Measurements from ENCODE around the gene FPR1. TPM values are rescaled to one million over a fixed set of nuclear protein-coding genes. Genes with fewer than 3 reads are reported as not detected.

The FPR1 gene
- total and polyA plus RNA-seq, 7 donors: 0.45 to 6.7 (median 2.1) TPM

- no peak for DNase-seq
- 80 to 93% (median 83%) methylated on average over 3 of the region's 3 CpGs for WGBS, 3 donors
- no peak for ATAC-seq
- intact Hi-C loops (cut with DNase I): no loop called here
- peaks cover 0 to 3% (median 3%) of the 10 kb centered on the region in 3 donors for H3K27me3 ChIP-seq (ENCODE audit: insufficient read depth in 3 of 3, low read length in 2 of 3)
- no peak for TF ChIP-seq CTCF (IDR thresholded peaks at IDR 0.05)
- H3K27ac ChIP-seq: no peak overlapping the region
- no peaks in the 10 kb centered on the region for H3K36me3 ChIP-seq (ENCODE audit: insufficient read depth in 1 of 2, low read depth in 1 of 2)
- H3K9me3 ChIP-seq: no peaks in the 10 kb centered on the region
- H3K4me3 ChIP-seq: no peak overlapping the region
- H3K4me1 ChIP-seq: no peaks in the 10 kb centered on the region
Observed at GRCh38 chr19:51798062-51798461, 46.4 kb upstream of the FPR1 start.

- H3K4me3 ChIP-seq: peak overlapping the region; percentile 28
- intact Hi-C loops (cut with DNase I): no loop called here
- DNase-seq (no peak), ATAC-seq (no peak)
- H3K36me3 ChIP-seq (ENCODE audit: insufficient read depth in 1 of 2, low read depth in 1 of 2): no peaks in the 10 kb centered on the region
- WGBS, 3 donors: 70 to 77% (median 73%) methylated on average over 5 of the region's 5 CpGs
- TF ChIP-seq CTCF (IDR thresholded peaks at IDR 0.05): no peak
- no peaks in the 10 kb centered on the region for H3K9me3 ChIP-seq
- H3K27me3 ChIP-seq (ENCODE audit: insufficient read depth in 3 of 3, low read length in 2 of 3): peaks cover 0 to 3% (median 3%) of the 10 kb centered on the region in 3 donors
- no peak overlapping the region for H3K27ac ChIP-seq
- H3K4me1 ChIP-seq: no peaks in the 10 kb centered on the region
Observed at GRCh38 chr19:51797480-51797879, 45.8 kb upstream of the FPR1 start.

DNA sequence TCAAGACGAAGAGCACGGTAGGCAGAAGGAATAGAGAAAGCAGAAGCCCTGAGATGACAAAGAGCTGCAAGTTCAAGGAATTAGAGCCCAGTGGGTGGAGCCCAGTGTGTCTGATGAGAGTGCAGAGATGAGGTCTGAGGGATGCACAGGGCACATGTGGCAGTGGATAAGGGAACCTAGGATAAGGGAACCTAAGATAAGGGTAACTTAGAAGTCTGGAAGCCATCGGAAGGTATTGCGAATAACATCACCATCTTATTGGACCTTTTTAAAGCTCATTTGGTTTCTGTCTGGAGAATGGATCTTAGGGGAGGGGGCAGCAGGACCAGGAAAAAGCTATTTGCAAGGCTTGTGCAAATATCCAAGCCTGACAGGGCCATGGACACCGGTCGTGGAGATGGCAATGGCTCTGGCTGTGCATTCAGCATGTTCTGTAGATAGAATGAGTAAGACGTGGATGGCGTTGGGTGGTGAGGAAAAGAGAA lies 44.6 kb upstream of the FPR1 start:
- ATAC-seq (no peak), DNase-seq (no peak)
- Histone ChIP-seq H3K27me3 (ENCODE audit: insufficient read depth in 3 of 3, low read length in 2 of 3) (peaks cover 0 to 3% (median 3%) of the 10 kb centered on the region in 3 donors), H3K36me3 (ENCODE audit: insufficient read depth in 1 of 2, low read depth in 1 of 2) (no peaks in the 10 kb centered on the region), H3K4me3 (peak overlapping the region; percentile 28), H3K4me1 (no peaks in the 10 kb centered on the region), H3K27ac (no peak overlapping the region), H3K9me3 (no peaks in the 10 kb centered on the region)
- TF ChIP-seq CTCF (IDR thresholded peaks at IDR 0.05): no peak
- 81 to 85% (median 81%) methylated on average over 8 of the region's 8 CpGs for WGBS, 3 donors
- intact Hi-C loops (cut with DNase I): no loop called here

DNA sequence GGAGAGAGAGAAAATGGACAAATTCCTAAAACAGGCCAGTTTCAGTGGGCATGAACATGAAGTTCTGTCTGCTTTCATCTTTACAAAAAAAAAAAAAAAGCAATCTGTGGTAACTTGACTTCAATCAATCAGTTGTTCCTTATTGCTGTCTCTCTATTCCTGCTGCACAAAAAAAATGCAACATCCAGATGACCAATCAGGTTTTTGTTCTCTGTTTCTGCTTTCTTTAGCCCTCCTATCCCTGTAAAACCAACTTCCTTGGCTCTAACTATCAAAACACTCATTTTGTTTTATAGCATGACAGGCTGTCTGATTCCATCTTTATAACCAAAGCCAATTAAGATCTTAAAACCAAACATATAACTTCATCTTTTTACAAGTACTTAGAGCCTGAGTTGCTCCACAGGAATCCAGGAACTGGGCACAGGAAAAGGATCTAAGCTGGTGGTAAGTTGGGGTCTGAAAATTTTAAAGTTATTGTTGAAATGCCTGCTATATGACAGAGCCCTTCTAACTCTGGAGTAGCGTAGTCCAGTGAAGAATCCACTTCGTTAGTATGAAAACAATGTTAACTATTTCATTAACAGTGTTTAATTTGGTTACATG lies 43.3 kb upstream of the FPR1 start, which contains the start of gene FPR3:
Gene FPR3 (plus strand): TSS at position 273 of the 606 bp plus-strand sequence. CDS start 28,592 bp downstream, outside the sequence.
- DNase-seq (no peak), ATAC-seq (no peak)
- no peaks in the 10 kb centered on the region for H3K9me3 ChIP-seq
- H3K4me3 ChIP-seq: peak within 1 kb of the TSS; percentile 28
- TF ChIP-seq CTCF (IDR thresholded peaks at IDR 0.05): no peak
- H3K4me1 ChIP-seq: no peaks in the 10 kb centered on the region
- H3K27me3 ChIP-seq (ENCODE audit: insufficient read depth in 3 of 3, low read length in 2 of 3): peaks cover 0 to 3% (median 3%) of the 10 kb centered on the region in 3 donors
- intact Hi-C loops (cut with DNase I): no loop called here
- no peak within 1 kb of the TSS for H3K27ac ChIP-seq
- no peaks in the 10 kb centered on the region for H3K36me3 ChIP-seq (ENCODE audit: insufficient read depth in 1 of 2, low read depth in 1 of 2)
- 49 to 61% (median 57%) methylated on average over 2 of the region's 2 CpGs for WGBS, 3 donors

DNA sequence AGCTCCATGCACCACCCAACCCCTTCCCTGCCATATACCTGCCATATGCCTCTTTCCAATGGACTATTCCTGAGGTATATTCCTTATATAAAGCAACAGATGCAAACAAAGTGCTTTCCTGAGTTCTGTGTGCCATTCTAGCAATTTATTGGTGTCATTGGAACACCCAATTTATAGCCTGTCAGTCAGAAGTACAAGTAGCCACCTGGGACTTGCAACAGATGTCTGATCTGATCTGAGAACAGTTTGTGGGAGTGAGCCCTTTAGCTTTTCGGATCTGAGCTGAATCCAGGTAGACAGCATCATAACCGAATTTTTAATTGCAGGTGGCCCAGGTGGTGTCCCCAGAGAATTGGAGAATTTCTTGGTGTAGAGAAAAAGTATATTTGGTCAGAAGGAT lies 42.3 kb upstream of the FPR1 start:
- Histone ChIP-seq H3K27me3 (ENCODE audit: insufficient read depth in 3 of 3, low read length in 2 of 3) (peaks cover 0 to 3% (median 3%) of the 10 kb centered on the region in 3 donors), H3K9me3 (no peaks in the 10 kb centered on the region), H3K27ac (no peak overlapping the region), H3K36me3 (ENCODE audit: insufficient read depth in 1 of 2, low read depth in 1 of 2) (no peaks in the 10 kb centered on the region), H3K4me3 (no peak overlapping the region), H3K4me1 (no peaks in the 10 kb centered on the region)
- no peak for DNase-seq
- WGBS, 3 donors: 72 to 76% (median 76%) methylated on average over 2 of the region's 2 CpGs
- no peak for ATAC-seq
- no peak for TF ChIP-seq CTCF (IDR thresholded peaks at IDR 0.05)
- intact Hi-C loops (cut with DNase I): no loop called here
